Common myeloid progenitor, CD34-positive (primary cell): ENCODE results near the gene TMEM123.

ENCODE experiments used
- CTCF ChIA-PET: fragments of 350-600 bp; sonication (Branson Sonifier 250); formaldehyde crosslinking; loops from one replicate; lab custom pipeline; 2021; ENCODE audit warnings: antibody characterized with exemption; lab: Charles Lee
- POLR2A ChIA-PET: fragments of 350-600 bp; sonication (Branson Sonifier 250); formaldehyde crosslinking; loops from one replicate; lab custom pipeline; 2021; ENCODE audit warnings: antibody characterized with exemption; lab: Charles Lee
- DNase-seq, 3 donors: peaks; one replicate each; pipeline versions ENCODE4 v3.0.0 to v3.0.0-alpha.2; 2013
- H3K27ac ChIP-seq, 2 experiments: 1 replicate in 1 of 2; 2 replicates in 1 of 2; pipeline ENCODE4 v1.7.0; 2013; ENCODE audit warnings: inconsistent platforms in 2 of 2, low read length in 2 of 2, mild to moderate bottlenecking in 2 of 2, low read depth in 1 of 2, moderate library complexity in 1 of 2; ENCODE audit not compliant: severe bottlenecking in 2 of 2, insufficient read depth in 1 of 2, poor library complexity in 1 of 2
- H3K27me3 ChIP-seq, 5 experiments: replicated peaks in 2 of 5; 1 replicate in 3 of 5; 2 replicates in 2 of 5; pipeline versions ENCODE4 v1.6.1 to v1.7.0; 2013; ENCODE audit warnings: low read length in 4 of 5, mild to moderate bottlenecking in 2 of 5, moderate library complexity in 2 of 5, inconsistent platforms in 1 of 5; ENCODE audit not compliant: insufficient read depth in 5 of 5, control insufficient read depth in 4 of 5
- H3K36me3 ChIP-seq, 4 experiments: 1 replicate in 2 of 4; 2 replicates in 2 of 4; pipeline versions ENCODE4 v1.6.1 to v1.7.0; 2013; ENCODE audit warnings: low read length in 3 of 4, control low read depth in 1 of 4, mild to moderate bottlenecking in 1 of 4; ENCODE audit not compliant: control insufficient read depth in 4 of 4, insufficient read depth in 4 of 4
- H3K4me1 ChIP-seq, 4 experiments: 1 replicate in 3 of 4; 2 replicates in 1 of 4; pipeline versions ENCODE4 v1.6.1 to v1.7.1; 2013; ENCODE audit warnings: low read length in 3 of 4, mild to moderate bottlenecking in 3 of 4, control low read depth in 1 of 4, inconsistent platforms in 1 of 4, moderate library complexity in 1 of 4; ENCODE audit not compliant: control insufficient read depth in 4 of 4, insufficient read depth in 4 of 4; ENCODE audit errors: control extremely low read depth in 1 of 4
- H3K4me3 ChIP-seq, 7 experiments: 1 replicate in 4 of 7; 2 replicates in 3 of 7; pipeline versions ENCODE4 v1.5.1 to v1.7.0; 2013; ENCODE audit warnings: mild to moderate bottlenecking in 7 of 7, low read length in 6 of 7, moderate library complexity in 6 of 7, inconsistent platforms in 2 of 7, low read depth in 2 of 7, control low read depth in 1 of 7; ENCODE audit not compliant: insufficient read depth in 4 of 7, control insufficient read depth in 1 of 7; ENCODE audit errors: extremely low read depth in 1 of 7
- H3K9me3 ChIP-seq, 5 experiments: 1 replicate in 4 of 5; 2 replicates in 1 of 5; pipeline versions ENCODE4 v1.6.1 to v1.7.1; 2013; ENCODE audit warnings: low read length in 4 of 5, mild to moderate bottlenecking in 2 of 5, inconsistent platforms in 1 of 5, low read depth in 1 of 5, moderate library complexity in 1 of 5; ENCODE audit not compliant: control insufficient read depth in 4 of 5, insufficient read depth in 2 of 5; ENCODE audit errors: control extremely low read depth in 1 of 5
- WGBS: methylation state at CpG from one replicate; pipeline ENCODE4 v1.1.5; 2013; ENCODE audit not compliant: insufficient coverage; 5-methylcytosine and 5-hydroxymethylcytosine counted together

The TMEM123 gene

GRCh38 chr11:102457865-102458264, 5.3 kb upstream of the TMEM123 start:
- ChIA-PET CTCF (interaction anchor here (0.8 kb wide), 1 partner anchor 42 kb away, joined by 5 read pairs; no protein-coding TSS in a partner anchor), POLR2A (no interaction called here)
- H3K9me3 ChIP-seq, result no peaks in the 10 kb centered on the region
- H3K36me3 ChIP-seq, result no peaks in the 10 kb centered on the region
- no peak overlapping the region for H3K27ac ChIP-seq
- peaks cover 8 to 40% (median 22%) of the 10 kb centered on the region in 4 experiments for H3K4me1 ChIP-seq
- no peaks in the 10 kb centered on the region for H3K27me3 ChIP-seq
- no peak for DNase-seq
- no peak overlapping the region for H3K4me3 ChIP-seq

DNA sequence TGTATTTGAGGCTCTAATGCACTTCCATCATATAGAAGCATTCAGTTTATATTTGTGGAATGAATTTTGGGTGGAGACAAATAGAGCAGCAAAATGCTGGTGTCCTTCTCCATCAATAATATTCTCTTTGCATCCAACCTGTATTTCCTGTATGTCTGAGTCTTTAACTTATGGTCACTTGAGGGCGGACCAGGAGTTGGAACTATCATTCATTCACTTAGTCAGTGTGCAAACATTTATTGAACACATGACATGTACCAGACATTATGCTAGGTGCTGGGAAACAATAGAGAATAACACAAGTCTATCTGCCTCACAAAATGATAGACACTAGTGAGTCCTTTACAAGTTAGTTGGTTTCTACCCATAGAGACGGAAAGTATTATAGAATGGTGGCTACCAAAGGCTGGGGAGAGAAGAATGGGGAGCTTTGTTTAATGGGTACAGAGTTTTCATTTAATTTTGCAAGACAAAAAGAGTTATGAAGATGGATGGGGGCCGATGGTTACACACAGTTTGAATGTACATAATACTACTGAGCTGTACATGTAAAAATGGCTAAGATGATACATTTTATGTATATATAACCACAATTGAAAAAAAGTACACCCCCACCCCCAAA, 4.6 kb upstream of the TMEM123 start:
- no peaks in the 10 kb centered on the region for H3K9me3 ChIP-seq
- no peak overlapping the region for H3K27ac ChIP-seq
- 100% methylated on average over 1 of the region's 3 CpGs for WGBS
- no peak overlapping the region for H3K4me3 ChIP-seq
- peaks cover 8 to 40% (median 22%) of the 10 kb centered on the region in 4 experiments for H3K4me1 ChIP-seq
- POLR2A ChIA-PET, result no interaction called here
- no peak for DNase-seq
- no peaks in the 10 kb centered on the region for H3K27me3 ChIP-seq
- CTCF ChIA-PET, result interaction anchor here (0.8 to 1.4 kb wide), 4 partner anchors 9 to 156 kb away, joined by 3 to 5 read pairs (median 3); no protein-coding TSS in a partner anchor
- no peaks in the 10 kb centered on the region for H3K36me3 ChIP-seq

GRCh38 chr11:102456381-102456780, 3.8 kb upstream of the TMEM123 start:
- Histone ChIP-seq H3K9me3 (no peaks in the 10 kb centered on the region), H3K4me3 (no peak overlapping the region), H3K27me3 (no peaks in the 10 kb centered on the region), H3K4me1 (peaks cover 9 to 41% (median 23%) of the 10 kb centered on the region in 4 experiments), H3K27ac (no peak overlapping the region), H3K36me3 (no peaks in the 10 kb centered on the region)
- no peak for DNase-seq
- CTCF ChIA-PET, result interaction anchor here (0.7 to 1.4 kb wide), 4 partner anchors 9 to 158 kb away, joined by 3 to 4 read pairs (median 3); no protein-coding TSS in a partner anchor
- POLR2A ChIA-PET, result no interaction called here
- WGBS, result 78% methylated on average over 2 of the region's 2 CpGs

DNA sequence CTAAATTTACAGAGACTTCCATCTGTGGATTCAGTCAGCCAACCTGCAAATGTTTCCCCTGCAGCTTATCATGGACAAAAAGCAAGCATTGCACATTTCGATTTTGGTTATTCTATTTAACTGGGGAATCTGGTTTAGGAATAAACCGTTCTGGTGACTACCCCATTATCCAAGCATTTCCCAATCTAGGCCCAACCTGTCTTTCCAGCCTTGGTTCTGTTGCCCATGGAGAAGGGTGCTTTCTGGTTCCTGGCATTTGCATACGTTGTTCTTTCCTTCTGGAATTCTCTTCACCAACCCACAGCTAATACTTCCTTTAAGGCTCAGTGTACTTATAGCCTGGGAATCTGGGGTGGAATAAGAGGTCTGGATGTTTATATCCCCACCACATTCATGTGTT, 1.4 kb upstream of the TMEM123 start:
- Histone ChIP-seq H3K27me3 (no peaks in the 10 kb centered on the region), H3K4me3 (peak overlapping the region in 3 of 7 experiments; percentile 31 to 94 (median 94)), H3K9me3 (no peaks in the 10 kb centered on the region), H3K4me1 (peaks cover 33 to 59% (median 43%) of the 10 kb centered on the region in 4 experiments), H3K27ac (no peak overlapping the region), H3K36me3 (no peaks in the 10 kb centered on the region)
- POLR2A ChIA-PET, result no interaction called here
- WGBS, result no CpG with 5 or more reads among the region's 3 CpGs
- DNase-seq, result no peak
- CTCF ChIA-PET, result interaction anchor here (1.0 to 1.7 kb wide), 6 partner anchors 13 to 103 kb away, joined by 3 to 4 read pairs (median 3); no protein-coding TSS in a partner anchor

GRCh38 chr11:102453302-102453695, 734 bp upstream of the TMEM123 start:
- Histone ChIP-seq H3K9me3 (no peaks in the 10 kb centered on the region), H3K4me1 (peaks cover 40 to 65% (median 49%) of the 10 kb centered on the region in 4 experiments), H3K36me3 (peaks cover 0 to 4% (median 2%) of the 10 kb centered on the region in 4 experiments), H3K27ac (peak overlapping the region; percentile 66 to 87), H3K4me3 (peak overlapping the region; percentile 66 to 94 (median 89)), H3K27me3 (no peaks in the 10 kb centered on the region)
- CTCF ChIA-PET, result interaction anchor here (1.0 to 1.7 kb wide), 5 partner anchors 34 to 103 kb away, joined by 3 to 5 read pairs (median 3); no protein-coding TSS in a partner anchor
- no peak for DNase-seq
- WGBS, result 4% methylated on average over 7 of the region's 8 CpGs
- POLR2A ChIA-PET, result interaction anchor here (0.8 kb wide), 1 partner anchor 105 kb away, joined by 3 read pairs; no protein-coding TSS in a partner anchor

GRCh38 chr11:102451681-102452460, 694 bp downstream of the TMEM123 start:
- peaks cover 1 to 18% (median 13%) of the 10 kb centered on the region in 4 experiments for H3K36me3 ChIP-seq
- peak overlapping the region; percentile 80 to 92 for H3K27ac ChIP-seq
- no peaks in the 10 kb centered on the region for H3K27me3 ChIP-seq
- ChIA-PET POLR2A (no interaction called here), CTCF (interaction anchor here (0.7 to 1.2 kb wide), 8 partner anchors 26 to 213 kb away, joined by 3 to 9 read pairs (median 4); no protein-coding TSS in a partner anchor)
- peak overlapping the region; percentile 89 to 99 (median 91) for H3K4me3 ChIP-seq
- peak; percentile 88 to 94 (median 93) for DNase-seq
- H3K9me3 ChIP-seq, result no peaks in the 10 kb centered on the region
- peaks cover 45 to 74% (median 59%) of the 10 kb centered on the region in 4 experiments for H3K4me1 ChIP-seq
- under 1% methylated on average over 50 of the region's 55 CpGs for WGBS
